ENCODE results near the gene STK32C.

DNA sequence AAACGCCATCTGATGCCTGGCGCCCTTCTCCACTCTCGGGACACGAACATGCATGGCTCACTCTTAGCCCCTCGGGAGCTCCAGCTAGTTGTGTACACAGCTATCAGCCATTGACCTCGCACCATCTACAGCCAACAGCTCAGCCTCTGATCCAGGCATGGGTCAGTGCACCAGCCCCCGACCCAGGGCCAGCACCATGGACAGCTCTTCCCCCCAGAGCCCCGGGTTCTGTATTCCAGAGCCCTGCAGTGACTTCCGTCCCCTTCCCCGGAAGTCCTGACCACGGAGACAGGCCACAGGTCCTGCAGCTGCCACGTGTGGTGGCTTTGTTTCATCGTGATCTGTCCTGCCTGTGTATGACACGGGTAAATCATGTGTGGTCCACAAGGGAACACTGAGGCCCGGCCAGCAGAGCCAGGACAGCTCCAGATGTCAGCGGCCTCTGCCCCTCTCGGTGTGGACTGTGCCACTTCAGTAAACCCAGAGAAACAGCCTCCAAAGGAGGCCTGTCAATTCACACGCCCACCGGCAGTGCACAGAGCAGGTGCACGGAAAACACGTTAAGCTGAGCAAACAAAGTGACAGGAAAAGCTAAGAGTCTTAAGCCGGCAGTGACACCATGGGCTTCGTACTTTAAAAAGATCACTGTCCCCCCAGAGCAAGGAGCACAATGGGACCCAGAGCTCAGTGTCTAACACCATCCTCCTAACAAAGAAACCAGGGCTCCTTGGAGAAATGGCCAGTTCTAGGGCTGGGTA is 13.0 kb downstream of the STK32C start:
- TF ChIP-seq, protein P1, sequence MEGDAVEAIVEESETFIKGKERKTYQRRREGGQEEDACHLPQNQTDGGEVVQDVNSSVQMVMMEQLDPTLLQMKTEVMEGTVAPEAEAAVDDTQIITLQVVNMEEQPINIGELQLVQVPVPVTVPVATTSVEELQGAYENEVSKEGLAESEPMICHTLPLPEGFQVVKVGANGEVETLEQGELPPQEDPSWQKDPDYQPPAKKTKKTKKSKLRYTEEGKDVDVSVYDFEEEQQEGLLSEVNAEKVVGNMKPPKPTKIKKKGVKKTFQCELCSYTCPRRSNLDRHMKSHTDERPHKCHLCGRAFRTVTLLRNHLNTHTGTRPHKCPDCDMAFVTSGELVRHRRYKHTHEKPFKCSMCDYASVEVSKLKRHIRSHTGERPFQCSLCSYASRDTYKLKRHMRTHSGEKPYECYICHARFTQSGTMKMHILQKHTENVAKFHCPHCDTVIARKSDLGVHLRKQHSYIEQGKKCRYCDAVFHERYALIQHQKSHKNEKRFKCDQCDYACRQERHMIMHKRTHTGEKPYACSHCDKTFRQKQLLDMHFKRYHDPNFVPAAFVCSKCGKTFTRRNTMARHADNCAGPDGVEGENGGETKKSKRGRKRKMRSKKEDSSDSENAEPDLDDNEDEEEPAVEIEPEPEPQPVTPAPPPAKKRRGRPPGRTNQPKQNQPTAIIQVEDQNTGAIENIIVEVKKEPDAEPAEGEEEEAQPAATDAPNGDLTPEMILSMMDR (IDR thresholded peaks at IDR 0.05; ENCODE audit: insufficient read depth, low read depth, low read length), result no peak
- no peak for TF ChIP-seq EZH2 (IDR thresholded peaks at IDR 0.05; ENCODE audit: insufficient read depth, low read length)
